AG04450 (cell line): ENCODE results near the gene SV2B. TPM values are rescaled to one million over a fixed set of nuclear protein-coding genes. Genes with fewer than 3 reads are reported as not detected.
A peak's percentile ranks its signal among the peaks of the same experiment; 100 is the strongest.

Experiments
- CTCF ChIA-PET: fragments of 300-600, 350-600 bp; formaldehyde crosslinking; extraction: SDS; loops from one replicate; lab custom pipeline; 2022; ENCODE audit warnings: antibody characterized with exemption, inconsistent platforms; lab: Charles Lee
- POLR2A ChIA-PET: fragments of 350-600 bp; formaldehyde crosslinking; extraction: SDS; loops from one replicate; lab custom pipeline; 2021; ENCODE audit warnings: antibody characterized with exemption, inconsistent platforms; lab: Yijun Ruan, JAX
- DNase-seq: peaks from one replicate; pipeline ENCODE4 v3.0.0-alpha.2; 2011; ENCODE audit warnings: low read depth, low spot score
- H3K27ac ChIP-seq: one replicate; pipeline ENCODE4 v1.5.1; 2012; ENCODE audit warnings: low read depth, low read length, control low read depth
- H3K27me3 ChIP-seq: one replicate; pipeline ENCODE4 v1.6.0; 2012; ENCODE audit warnings: low read length; ENCODE audit not compliant: control insufficient read depth, insufficient read depth
- H3K4me3 ChIP-seq: 2 replicates; pipeline ENCODE4 v1.5.1; 2011; ENCODE audit warnings: mild to moderate bottlenecking, low read depth, low read length, control low read depth
- H3K9me3 ChIP-seq: 2 replicates; pipeline ENCODE4 v1.5.1; 2012; ENCODE audit warnings: low read length; ENCODE audit not compliant: control insufficient read depth, insufficient read depth
- CTCF ChIP-seq: IDR thresholded peaks from 2 replicates; pipeline ENCODE4 v1.5.1; 2011; ENCODE audit warnings: low read depth, low read length, control low read depth, inconsistent platforms
- polyA plus RNA-seq: library from polyadenylated mRNA; depleted of rRNA; stranded (reverse); fragments of >200 nt; gene quantifications from 2 replicates; pipeline ENCODE4 v1.2.3, GENCODE V29; 2011

SV2B gene
- polyA plus RNA-seq, 1 experiment = not detected

- Histone ChIP-seq H3K27me3 (no peaks in the 10 kb centered on the region), H3K4me3 (no peak overlapping the region), H3K9me3 (no peaks in the 10 kb centered on the region), H3K27ac (no peak overlapping the region)
- peak; percentile 33; the same call in 1 of the 2 replicates for TF ChIP-seq CTCF
- CTCF ChIA-PET = no interaction called here
- POLR2A ChIA-PET = no interaction called here
- DNase-seq = no peak
Observed at GRCh38 chr15:91142106-91142744, 42.2 kb downstream of the SV2B start.

DNA sequence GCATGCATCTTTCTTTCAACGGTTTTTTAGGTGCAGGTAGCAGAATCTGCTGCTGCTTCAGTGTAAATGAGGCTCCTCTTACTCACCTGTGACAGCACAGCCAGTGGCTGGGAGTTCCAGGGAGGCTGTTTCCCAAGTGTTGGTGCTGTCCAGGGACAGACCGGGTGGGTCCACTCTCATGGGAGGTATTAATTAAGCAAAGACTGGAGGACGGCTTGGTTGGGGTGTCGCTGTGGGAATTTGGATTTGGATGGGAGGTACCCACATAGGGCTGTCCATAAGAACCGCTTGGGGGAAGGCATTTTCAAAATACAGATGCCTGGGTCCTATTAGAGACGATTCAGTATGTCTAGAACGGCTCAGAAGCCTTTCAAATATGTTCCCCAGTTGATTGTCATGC, 42.9 kb downstream of the SV2B start:
- POLR2A ChIA-PET = no interaction called here
- DNase-seq = no peak
- Histone ChIP-seq H3K4me3 (no peak overlapping the region), H3K27ac (no peak overlapping the region), H3K9me3 (no peaks in the 10 kb centered on the region), H3K27me3 (no peaks in the 10 kb centered on the region)
- TF ChIP-seq CTCF = no peak
- CTCF ChIA-PET = no interaction called here

GRCh38 chr15:91146728-91147127, 46.7 kb downstream of the SV2B start:
- Histone ChIP-seq H3K27me3 (no peaks in the 10 kb centered on the region), H3K9me3 (no peaks in the 10 kb centered on the region), H3K27ac (no peak overlapping the region), H3K4me3 (no peak overlapping the region)
- no peak for DNase-seq
- ChIA-PET POLR2A (no interaction called here), CTCF (no interaction called here)
- TF ChIP-seq CTCF = no peak

DNA sequence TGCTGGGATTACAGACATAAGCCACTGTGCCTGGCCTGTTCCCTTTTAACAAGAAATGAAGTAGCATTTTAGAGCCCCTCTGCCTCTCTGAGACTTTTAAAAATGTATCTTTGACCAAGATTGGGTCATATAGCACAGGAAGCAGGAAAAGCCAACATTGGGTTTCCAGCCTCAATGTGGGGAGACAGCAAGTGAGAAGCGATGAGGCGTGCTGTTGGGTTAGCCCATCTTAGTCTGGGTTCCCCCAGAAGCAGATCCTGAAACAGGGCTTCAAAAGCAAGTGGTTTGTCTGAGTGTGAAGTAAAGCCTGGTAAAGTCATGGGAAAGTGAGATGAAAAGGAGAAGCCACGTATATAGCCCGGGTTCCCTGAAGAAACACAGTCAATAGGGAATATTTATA, 48.2 kb downstream of the SV2B start:
- no peak for DNase-seq
- ChIA-PET POLR2A (no interaction called here), CTCF (no interaction called here)
- Histone ChIP-seq H3K27ac (no peak overlapping the region), H3K27me3 (no peaks in the 10 kb centered on the region), H3K4me3 (no peak overlapping the region), H3K9me3 (no peaks in the 10 kb centered on the region)
- no peak for TF ChIP-seq CTCF

- ChIA-PET CTCF (no interaction called here), POLR2A (no interaction called here)
- H3K27me3 ChIP-seq = no peaks in the 10 kb centered on the region
- H3K4me3 ChIP-seq = no peak overlapping the region
- H3K27ac ChIP-seq = no peak overlapping the region
- no peaks in the 10 kb centered on the region for H3K9me3 ChIP-seq
- DNase-seq = no peak
- TF ChIP-seq CTCF = no peak
Observed at GRCh38 chr15:91150502-91151160, 50.6 kb downstream of the SV2B start.
